ENCODE measurements around the gene EDN1. TPM values are rescaled to one million over a fixed set of nuclear protein-coding genes. Genes with fewer than 3 reads are reported as not detected.

EDN1 gene
- total and polyA plus RNA-seq, 12 donors = 0.18 to 7.9 (median 1.6) TPM

DNA sequence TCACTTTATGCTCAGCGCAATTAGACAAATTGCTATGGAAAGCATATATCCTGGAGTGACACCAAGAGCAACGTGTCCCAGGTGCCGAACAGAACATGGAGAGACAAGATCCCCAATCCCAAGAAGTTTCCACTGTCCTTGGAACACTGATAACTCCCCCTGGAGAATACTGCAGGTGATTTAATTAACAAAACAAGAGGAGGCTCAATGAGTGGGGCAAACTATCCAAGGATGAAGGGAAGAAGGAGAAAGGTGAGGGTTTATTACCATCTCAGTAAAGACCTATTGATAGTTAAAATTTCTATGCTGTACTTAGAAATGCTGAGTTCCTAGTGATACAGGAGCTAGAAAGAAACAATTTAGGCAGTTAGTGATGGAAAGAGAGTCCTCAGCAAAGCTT lies 35.7 kb downstream of the EDN1 start:
- TF ChIP-seq POLR2A (IDR thresholded peaks at IDR 0.05) (no peak), CTCF (IDR thresholded peaks at IDR 0.05) (no peak)
- Histone ChIP-seq H3K36me3 (replicated peaks in 1 of 2) (no peaks in the 10 kb centered on the region), H3K27me3 (no peaks in the 10 kb centered on the region), H3K9me3 (replicated peaks in 1 of 3) (no peaks in the 10 kb centered on the region), H3K27ac (no peak overlapping the region), H3K4me3 (no peak overlapping the region), H3K4me1 (replicated peaks in 1 of 2) (no peaks in the 10 kb centered on the region)
- no peak for DNase-seq
- intact Hi-C loops (cut with DNase I) = no loop called here
- 51 to 87% (median 82%) methylated on average over 3 of the region's 3 CpGs for WGBS, 4 donors

DNA sequence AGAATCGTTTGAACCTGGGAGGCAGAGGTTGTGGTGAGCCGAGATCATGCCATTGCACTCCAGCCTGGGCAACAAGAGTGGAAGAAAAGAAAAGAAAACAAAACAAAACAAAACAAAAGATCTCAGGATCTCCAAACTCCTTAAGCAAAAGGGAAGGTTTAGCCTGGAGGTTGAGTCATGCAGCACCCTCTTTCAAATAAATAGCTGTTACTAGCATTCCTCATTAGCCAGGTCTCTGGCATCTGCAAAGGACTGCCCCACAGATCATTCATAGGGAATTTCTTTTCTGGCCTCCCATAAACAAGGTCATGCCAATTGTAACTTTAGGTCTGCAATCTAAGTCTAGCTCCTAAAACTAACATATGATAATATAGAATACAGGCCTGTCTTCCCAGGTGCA lies 37.2 kb downstream of the EDN1 start:
- H3K27me3 ChIP-seq = no peaks in the 10 kb centered on the region
- H3K4me3 ChIP-seq = no peak overlapping the region
- WGBS, 4 donors = 59 to 92% (median 79%) methylated on average over 2 of the region's 2 CpGs
- no peaks in the 10 kb centered on the region for H3K9me3 ChIP-seq (replicated peaks in 1 of 3)
- no peak for TF ChIP-seq POLR2A (IDR thresholded peaks at IDR 0.05)
- no peak for TF ChIP-seq CTCF (IDR thresholded peaks at IDR 0.05)
- no peak for DNase-seq
- no peaks in the 10 kb centered on the region for H3K4me1 ChIP-seq (replicated peaks in 1 of 2)
- no peaks in the 10 kb centered on the region for H3K36me3 ChIP-seq (replicated peaks in 1 of 2)
- intact Hi-C loops (cut with DNase I) = no loop called here
- no peak overlapping the region for H3K27ac ChIP-seq

GRCh38 chr6:12327988-12328387 lies 37.8 kb downstream of the EDN1 start:
- 51 to 59% (median 58%) methylated on average over 4 of the region's 4 CpGs for WGBS, 4 donors
- no peak overlapping the region for H3K27ac ChIP-seq
- H3K9me3 ChIP-seq (replicated peaks in 1 of 3) = no peaks in the 10 kb centered on the region
- no peaks in the 10 kb centered on the region for H3K4me1 ChIP-seq (replicated peaks in 1 of 2)
- intact Hi-C loops (cut with DNase I) = no loop called here
- DNase-seq = no peak
- no peaks in the 10 kb centered on the region for H3K27me3 ChIP-seq
- no peak overlapping the region for H3K4me3 ChIP-seq
- no peaks in the 10 kb centered on the region for H3K36me3 ChIP-seq (replicated peaks in 1 of 2)
- TF ChIP-seq CTCF (IDR thresholded peaks at IDR 0.05) (no peak), POLR2A (IDR thresholded peaks at IDR 0.05) (no peak)

DNA sequence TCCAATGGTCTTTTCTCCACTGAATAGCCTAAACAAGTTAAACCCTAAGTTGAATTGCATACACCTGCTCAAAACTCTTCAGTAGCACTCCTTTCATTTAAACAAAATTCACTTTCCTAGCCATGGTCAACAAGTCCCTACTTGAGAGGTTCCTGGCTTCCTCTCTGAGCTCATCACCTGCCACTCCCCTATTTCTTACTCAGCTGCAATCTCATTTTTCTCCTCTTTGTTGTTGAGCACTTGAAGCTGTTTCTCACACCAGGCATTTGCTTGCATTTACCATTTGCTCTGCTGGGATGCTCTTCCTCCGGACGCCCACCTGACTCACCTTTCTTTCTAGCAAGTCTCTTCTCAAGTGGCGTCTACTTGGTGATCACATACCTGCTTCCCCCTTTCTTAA lies 38.5 kb downstream of the EDN1 start:
- H3K9me3 ChIP-seq (replicated peaks in 1 of 3) = no peaks in the 10 kb centered on the region
- no peak for DNase-seq
- 64 to 92% (median 66%) methylated on average over 3 of the region's 3 CpGs for WGBS, 4 donors
- no peaks in the 10 kb centered on the region for H3K4me1 ChIP-seq (replicated peaks in 1 of 2)
- no peaks in the 10 kb centered on the region for H3K27me3 ChIP-seq
- no peak overlapping the region for H3K4me3 ChIP-seq
- H3K36me3 ChIP-seq (replicated peaks in 1 of 2) = no peaks in the 10 kb centered on the region
- intact Hi-C loops (cut with DNase I) = no loop called here
- H3K27ac ChIP-seq = no peak overlapping the region
- no peak for TF ChIP-seq CTCF (IDR thresholded peaks at IDR 0.05)
- TF ChIP-seq POLR2A (IDR thresholded peaks at IDR 0.05) = no peak

All from adrenal gland (tissue), 12 donors.